ENCODE results near the gene AKR1A1. TPM values are rescaled to one million over a fixed set of nuclear protein-coding genes. Genes with fewer than 3 reads are reported as not detected.
A peak's percentile ranks its signal among the peaks of the same experiment; 100 is the strongest.
"Not testable (repeated sequence)": the region's sequence is repeated elsewhere in the genome, so short reads cannot be mapped to it uniquely, and the experiment has no call there.

The AKR1A1 gene
- total and polyA plus RNA-seq, 11 donors = 28.0 to 148 (median 44.3) TPM

- DNase-seq (peak; percentile 97 to 99 (median 98)), ATAC-seq (peak; percentile 93 to 98 (median 97))
- WGBS, 4 donors = 0 to 1% (median 0%) methylated on average over 53 to 72 of the region's 72 CpGs
- H3K4me3 ChIP-seq = peak within 1 kb of the TSS; percentile 69 to 99 (median 84)
- peak within 1 kb of the TSS; percentile 67 to 98 (median 94) for H3K27ac ChIP-seq
- H3K27me3 ChIP-seq = no peaks in the 10 kb centered on the region
- peaks cover 0 to 43% (median 16%) of the 10 kb centered on the region in 12 donors for H3K4me1 ChIP-seq
- H3K9me3 ChIP-seq = no peaks in the 10 kb centered on the region
- H3K36me3 ChIP-seq = peaks cover 0 to 23% (median 20%) of the 10 kb centered on the region in 9 donors
- intact Hi-C loops (cut with DNase I) = loop anchor here in 5 of 10 donors (1.0 to 10.0 kb wide), 7 partner anchors 22 to 166 kb away; partner anchors contain the start of genes AKR1A1 (in 3 of the 5), GPBP1L1 (in 3 of the 5) and TMEM69 (in 3 of the 5)
- TF ChIP-seq POLR2A (IDR thresholded peaks at IDR 0.05) = peak; percentile 68 to 99
- TF ChIP-seq CTCF (IDR thresholded peaks at IDR 0.05) = peak in 3 of 12 donors; percentile 14 to 38 (median 24)
Observed at GRCh38 chr1:45521413-45522323, 29.0 kb upstream of the AKR1A1 start, which contains the start of gene PRDX1. TSS of gene PRDX1 (minus strand) at chr1:45521884. CDS start at chr1:45519043, 2,841 bp downstream.

- Histone ChIP-seq H3K27me3 (no peaks in the 10 kb centered on the region), H3K9me3 (no peaks in the 10 kb centered on the region), H3K36me3 (peaks cover 0 to 15% (median 12%) of the 10 kb centered on the region in 9 donors), H3K4me1 (peaks cover 0 to 37% (median 15%) of the 10 kb centered on the region in 12 donors), H3K4me3 (peak overlapping the region; percentile 69 to 99 (median 84)), H3K27ac (peak overlapping the region; percentile 67 to 98 (median 94))
- intact Hi-C loops (cut with DNase I) = loop anchor here in 3 of 10 donors (2.0 to 10.0 kb wide), 3 partner anchors 28 to 165 kb away; partner anchors contain the start of genes GPBP1L1 (in 3 of the 3), TMEM69 (in 3 of the 3) and AKR1A1 (in 1 of the 3)
- no peak for ATAC-seq
- 83 to 87% (median 85%) methylated on average over 21 of the region's 21 CpGs for WGBS, 4 donors
- TF ChIP-seq POLR2A (IDR thresholded peaks at IDR 0.05) (no peak), CTCF (IDR thresholded peaks at IDR 0.05) (no peak)
- DNase-seq = no peak
Observed at GRCh38 chr1:45522324-45523104, 28.1 kb upstream of the AKR1A1 start.

GRCh38 chr1:45523516-45523915 is 27.1 kb upstream of the AKR1A1 start:
- H3K27me3 ChIP-seq, H3K27ac ChIP-seq, H3K4me3 ChIP-seq, DNase-seq, H3K9me3 ChIP-seq, H3K36me3 ChIP-seq, ATAC-seq: not testable (repeated sequence)
- 63 to 72% (median 67%) methylated on average over 2 of the region's 2 CpGs for WGBS, 4 donors
- intact Hi-C loops (cut with DNase I) = loop anchor here in 3 of 10 donors (2.0 to 10.0 kb wide), 3 partner anchors 27 to 164 kb away; partner anchors contain the start of genes GPBP1L1 (in 3 of the 3), TMEM69 (in 3 of the 3) and AKR1A1 (in 1 of the 3)
- peaks cover 0 to 29% (median 14%) of the 10 kb centered on the region in 12 donors for H3K4me1 ChIP-seq

GRCh38 chr1:45523975-45524374 is 26.7 kb upstream of the AKR1A1 start:
- not testable (repeated sequence) for H3K4me3 ChIP-seq, H3K27ac ChIP-seq, H3K27me3 ChIP-seq, H3K9me3 ChIP-seq, ATAC-seq, DNase-seq, H3K36me3 ChIP-seq
- 83 to 90% (median 89%) methylated on average over 10 of the region's 10 CpGs for WGBS, 4 donors
- H3K4me1 ChIP-seq = peaks cover 0 to 25% (median 11%) of the 10 kb centered on the region in 12 donors
- intact Hi-C loops (cut with DNase I) = loop anchor here in 3 of 10 donors (2.0 to 10.0 kb wide), 3 partner anchors 27 to 163 kb away; partner anchors contain the start of genes GPBP1L1 (in 3 of the 3), TMEM69 (in 3 of the 3) and AKR1A1 (in 1 of the 3)
